Loucy (cell line): ENCODE results near the gene SLC38A10.

ENCODE experiments used
- H2AFZ ChIP-seq: fragments of 200-600 bp; sonication (generic); 2 replicates; pipeline ENCODE4 v1.6.0; 2016; ENCODE audit warnings: antibody characterized with exemption, mild to moderate bottlenecking, low read length, moderate library complexity
- H3F3A ChIP-seq: fragments of 200-600 bp; 2 replicates; pipeline ENCODE4 v1.6.0; 2016; ENCODE audit warnings: antibody characterized with exemption, low read depth, mild to moderate bottlenecking
- H3K27me3 ChIP-seq: fragments of 200-600 bp; sonication (generic); 2 replicates; pipeline ENCODE4 v1.6.1; 2014; ENCODE audit warnings: low read length, mild to moderate bottlenecking; ENCODE audit not compliant: insufficient read depth, poor library complexity, severe bottlenecking
- H3K36me3 ChIP-seq: fragments of 200-600 bp; sonication (generic); 2 replicates; pipeline ENCODE4 v1.6.1; 2016; ENCODE audit warnings: low read length; ENCODE audit not compliant: insufficient read depth
- H3K4me1 ChIP-seq: fragments of 200-600 bp; sonication (generic); 2 replicates; pipeline ENCODE4 v1.5.1; 2014; ENCODE audit warnings: low read length, mild to moderate bottlenecking; ENCODE audit not compliant: insufficient read depth, poor library complexity, severe bottlenecking
- H3K4me2 ChIP-seq: fragments of 200-600 bp; sonication (generic); 2 replicates; pipeline ENCODE4 v1.6.0; 2014; ENCODE audit warnings: antibody characterized with exemption, low read length, low read depth, mild to moderate bottlenecking; ENCODE audit not compliant: poor library complexity, severe bottlenecking
- H3K4me3 ChIP-seq: fragments of 200-600 bp; sonication (generic); 2 replicates; pipeline ENCODE4 v1.5.1; 2014; ENCODE audit warnings: low read length, mild to moderate bottlenecking, mixed read lengths; ENCODE audit not compliant: poor library complexity, severe bottlenecking
- H3K79me2 ChIP-seq: fragments of 200-600 bp; sonication (generic); 2 replicates; pipeline ENCODE4 v1.6.1; 2014; ENCODE audit warnings: low read length; ENCODE audit not compliant: insufficient read depth
- H3K9ac ChIP-seq: fragments of 200-600 bp; sonication (generic); 2 replicates; pipeline ENCODE4 v1.6.0; 2014; ENCODE audit warnings: mild to moderate bottlenecking, low read depth, low read length, moderate library complexity; ENCODE audit not compliant: poor library complexity, severe bottlenecking
- H3K9me2 ChIP-seq: fragments of 200-600 bp; sonication (generic); replicated peaks from 2 replicates; pipeline ENCODE4 v1.6.1; 2016; ENCODE audit warnings: low read depth, low read length, mixed read lengths
- H3K9me3 ChIP-seq: fragments of 200-600 bp; sonication (generic); 2 replicates; pipeline ENCODE4 v1.6.1; 2014; ENCODE audit warnings: mild to moderate bottlenecking, antibody characterized with exemption, low read length, low read depth; ENCODE audit not compliant: insufficient read depth
- H4K20me1 ChIP-seq: fragments of 200-600 bp; sonication (generic); 2 replicates; pipeline ENCODE4 v1.6.0; 2014; ENCODE audit warnings: antibody characterized with exemption, low read length, mild to moderate bottlenecking; ENCODE audit not compliant: insufficient read depth, poor library complexity, severe bottlenecking
- CTCF ChIP-seq: fragments of 200-600 bp; sonication (generic); conservative IDR thresholded peaks from 2 replicates; pipeline ENCODE4 v1.5.1; 2014; ENCODE audit warnings: mild to moderate bottlenecking, antibody characterized with exemption, low read length
- EZH2phosphoT487 ChIP-seq: fragments of 200-600 bp; IDR thresholded peaks from 2 replicates; pipeline ENCODE4 v1.6.1; 2018; ENCODE audit warnings: antibody characterized with exemption, mild to moderate bottlenecking, moderate library complexity, borderline replicate concordance

Gene SLC38A10

GRCh38 chr17:81312624-81313325 lies 17.7 kb upstream of the SLC38A10 start:
- H3K9me2 ChIP-seq, result no peaks in the 10 kb centered on the region
- H3K9me3 ChIP-seq, result no peaks in the 10 kb centered on the region
- no peaks in the 10 kb centered on the region for H3K36me3 ChIP-seq
- H4K20me1 ChIP-seq, result no peaks in the 10 kb centered on the region
- no peaks in the 10 kb centered on the region for H3K79me2 ChIP-seq
- no peak overlapping the region for H3K9ac ChIP-seq
- no peak overlapping the region for H3K4me2 ChIP-seq
- H3K4me1 ChIP-seq, result peaks cover 18% of the 10 kb centered on the region
- TF ChIP-seq EZH2phosphoT487 (no peak), CTCF (no peak)
- no peak overlapping the region for H2AFZ ChIP-seq
- H3F3A ChIP-seq, result no peaks in the 10 kb centered on the region
- no peaks in the 10 kb centered on the region for H3K27me3 ChIP-seq
- no peak overlapping the region for H3K4me3 ChIP-seq

GRCh38 chr17:81311946-81312345 lies 16.8 kb upstream of the SLC38A10 start:
- H3F3A ChIP-seq, result no peaks in the 10 kb centered on the region
- H3K9me3 ChIP-seq, result no peaks in the 10 kb centered on the region
- peaks cover 18% of the 10 kb centered on the region for H3K4me1 ChIP-seq
- no peaks in the 10 kb centered on the region for H3K79me2 ChIP-seq
- TF ChIP-seq CTCF, result no peak
- TF ChIP-seq EZH2phosphoT487, result no peak
- no peak overlapping the region for H2AFZ ChIP-seq
- no peaks in the 10 kb centered on the region for H4K20me1 ChIP-seq
- no peaks in the 10 kb centered on the region for H3K27me3 ChIP-seq
- no peaks in the 10 kb centered on the region for H3K36me3 ChIP-seq
- no peak overlapping the region for H3K4me2 ChIP-seq
- H3K9ac ChIP-seq, result no peak overlapping the region
- no peak overlapping the region for H3K4me3 ChIP-seq
- no peaks in the 10 kb centered on the region for H3K9me2 ChIP-seq

DNA sequence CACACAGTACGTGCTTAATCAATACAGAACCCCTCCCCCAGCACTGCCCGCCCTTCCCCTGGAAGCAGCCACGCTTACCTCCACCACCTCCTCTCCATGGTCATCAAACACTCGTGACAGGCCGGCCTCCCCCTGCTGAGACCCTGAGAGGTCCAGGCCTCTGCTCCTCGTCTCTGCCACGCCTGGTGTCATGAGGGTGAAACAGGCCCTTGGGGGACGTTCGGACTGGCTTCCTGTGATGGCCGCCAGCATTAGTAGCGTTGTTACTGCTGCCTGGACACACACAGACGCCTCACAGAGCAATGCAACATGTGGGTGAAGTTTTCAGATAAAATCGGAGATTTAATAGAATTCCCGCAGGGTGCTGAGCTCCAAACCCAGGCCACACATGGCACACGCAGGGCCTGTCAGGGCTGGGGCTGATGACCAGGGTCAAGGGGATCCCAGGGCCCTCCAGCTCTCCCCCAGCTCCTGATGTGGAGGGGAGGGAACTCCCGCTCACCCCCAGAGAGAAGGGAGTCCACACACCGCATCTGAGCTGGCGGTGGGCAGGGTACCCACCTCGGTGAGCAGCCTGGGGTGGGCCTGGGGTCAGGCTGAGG lies 15.9 kb upstream of the SLC38A10 start:
- no peak overlapping the region for H3K4me2 ChIP-seq
- H4K20me1 ChIP-seq, result no peaks in the 10 kb centered on the region
- no peak overlapping the region for H3K4me3 ChIP-seq
- H3K79me2 ChIP-seq, result no peaks in the 10 kb centered on the region
- no peak overlapping the region for H3K9ac ChIP-seq
- no peaks in the 10 kb centered on the region for H3K36me3 ChIP-seq
- no peaks in the 10 kb centered on the region for H3K9me3 ChIP-seq
- H3F3A ChIP-seq, result no peaks in the 10 kb centered on the region
- H2AFZ ChIP-seq, result no peak overlapping the region
- H3K9me2 ChIP-seq, result no peaks in the 10 kb centered on the region
- no peak for TF ChIP-seq CTCF
- no peak for TF ChIP-seq EZH2phosphoT487
- peaks cover 18% of the 10 kb centered on the region for H3K4me1 ChIP-seq
- no peaks in the 10 kb centered on the region for H3K27me3 ChIP-seq
